ENCODE data around the gene CCDC152.

The CCDC152 gene

GRCh38 chr5:42740920-42741319 lies 15.7 kb upstream of the CCDC152 start:
- DNase-seq (ENCODE audit: low read depth) = no peak
- TF ChIP-seq, protein P1, sequence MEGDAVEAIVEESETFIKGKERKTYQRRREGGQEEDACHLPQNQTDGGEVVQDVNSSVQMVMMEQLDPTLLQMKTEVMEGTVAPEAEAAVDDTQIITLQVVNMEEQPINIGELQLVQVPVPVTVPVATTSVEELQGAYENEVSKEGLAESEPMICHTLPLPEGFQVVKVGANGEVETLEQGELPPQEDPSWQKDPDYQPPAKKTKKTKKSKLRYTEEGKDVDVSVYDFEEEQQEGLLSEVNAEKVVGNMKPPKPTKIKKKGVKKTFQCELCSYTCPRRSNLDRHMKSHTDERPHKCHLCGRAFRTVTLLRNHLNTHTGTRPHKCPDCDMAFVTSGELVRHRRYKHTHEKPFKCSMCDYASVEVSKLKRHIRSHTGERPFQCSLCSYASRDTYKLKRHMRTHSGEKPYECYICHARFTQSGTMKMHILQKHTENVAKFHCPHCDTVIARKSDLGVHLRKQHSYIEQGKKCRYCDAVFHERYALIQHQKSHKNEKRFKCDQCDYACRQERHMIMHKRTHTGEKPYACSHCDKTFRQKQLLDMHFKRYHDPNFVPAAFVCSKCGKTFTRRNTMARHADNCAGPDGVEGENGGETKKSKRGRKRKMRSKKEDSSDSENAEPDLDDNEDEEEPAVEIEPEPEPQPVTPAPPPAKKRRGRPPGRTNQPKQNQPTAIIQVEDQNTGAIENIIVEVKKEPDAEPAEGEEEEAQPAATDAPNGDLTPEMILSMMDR (IDR thresholded peaks at IDR 0.05; ENCODE audit: low read depth, low read length, missing control alignments) = no peak
- no peak overlapping the region for H3K4me3 ChIP-seq (ENCODE audit: low read depth, low read length)
- in situ Hi-C loops (cut with HindIII; ENCODE audit: low sequenced_read_pairs) = no loop called here

DNA sequence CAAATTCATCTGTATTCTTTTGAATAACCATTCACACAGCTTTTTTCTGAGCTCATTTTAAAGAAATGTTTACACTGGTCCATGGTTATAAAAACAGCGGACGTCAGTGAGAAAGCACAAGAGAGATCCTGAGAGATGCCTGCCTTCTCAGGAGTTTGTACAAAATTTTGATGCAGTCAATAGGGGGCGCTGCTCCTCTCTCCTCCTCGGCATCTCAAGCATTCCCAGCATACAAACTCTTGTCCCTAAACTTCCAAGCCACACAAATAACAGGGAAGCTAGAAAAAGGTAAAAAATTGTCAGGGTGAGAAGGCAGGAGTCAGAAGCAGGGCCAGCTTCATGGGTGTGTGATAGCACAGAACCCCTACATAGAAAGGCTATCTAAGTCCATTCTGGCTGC lies 11.2 kb upstream of the CCDC152 start:
- in situ Hi-C loops (cut with HindIII; ENCODE audit: low sequenced_read_pairs) = no loop called here
- no peak overlapping the region for H3K4me3 ChIP-seq (ENCODE audit: low read depth, low read length)
- TF ChIP-seq, protein P1 (IDR thresholded peaks at IDR 0.05; ENCODE audit: low read depth, low read length, missing control alignments) = peak; percentile 30
- DNase-seq (ENCODE audit: low read depth) = no peak

DNA sequence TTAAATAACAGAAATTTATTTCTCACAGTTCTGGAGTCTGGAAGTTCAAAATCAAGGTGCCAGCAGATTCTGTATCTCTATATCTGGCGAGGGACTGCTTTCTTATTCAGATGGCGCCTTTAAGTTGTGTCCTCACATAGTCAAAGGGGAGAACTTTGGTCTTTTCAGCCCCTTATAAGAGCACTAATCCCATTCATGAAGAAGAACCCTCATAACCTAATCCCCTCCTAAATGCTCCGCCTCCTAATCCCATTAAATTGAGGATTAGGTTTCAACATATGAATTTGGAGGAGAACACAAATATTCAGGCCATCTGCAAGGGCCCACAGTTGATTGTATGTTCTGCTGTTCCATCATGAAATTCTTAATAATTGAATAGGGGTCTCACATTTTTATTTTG lies 10.8 kb upstream of the CCDC152 start:
- H3K4me3 ChIP-seq (ENCODE audit: low read depth, low read length) = no peak overlapping the region
- DNase-seq (ENCODE audit: low read depth) = no peak
- in situ Hi-C loops (cut with HindIII; ENCODE audit: low sequenced_read_pairs) = no loop called here
- TF ChIP-seq, protein P1 (IDR thresholded peaks at IDR 0.05; ENCODE audit: low read depth, low read length, missing control alignments) = no peak

DNA sequence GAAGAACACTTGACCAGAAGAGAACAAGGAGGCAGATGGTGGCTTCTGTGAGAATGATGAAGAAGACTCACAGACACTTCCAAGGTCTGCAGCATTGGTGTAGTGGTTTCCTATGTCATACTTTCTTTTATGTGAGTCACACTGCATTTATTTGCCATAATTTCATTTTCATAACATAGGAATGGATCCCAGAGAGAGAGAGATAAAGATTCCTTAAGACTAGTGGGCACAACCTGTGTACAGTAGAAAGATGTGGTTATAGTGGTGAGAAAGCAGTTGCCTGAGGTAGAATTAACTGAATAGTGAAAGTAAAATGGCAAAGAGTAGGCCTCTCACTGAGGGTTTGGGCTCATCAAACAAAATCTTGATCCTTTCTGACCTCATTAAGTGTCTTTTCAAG lies 7.6 kb upstream of the CCDC152 start:
- no peak overlapping the region for H3K4me3 ChIP-seq (ENCODE audit: low read depth, low read length)
- TF ChIP-seq, protein P1 (IDR thresholded peaks at IDR 0.05; ENCODE audit: low read depth, low read length, missing control alignments) = no peak
- DNase-seq (ENCODE audit: low read depth) = no peak
- in situ Hi-C loops (cut with HindIII; ENCODE audit: low sequenced_read_pairs) = no loop called here

GRCh38 chr5:42750507-42750906 lies 6.1 kb upstream of the CCDC152 start:
- no peak for DNase-seq (ENCODE audit: low read depth)
- TF ChIP-seq, protein P1 (IDR thresholded peaks at IDR 0.05; ENCODE audit: low read depth, low read length, missing control alignments) = no peak
- no peak overlapping the region for H3K4me3 ChIP-seq (ENCODE audit: low read depth, low read length)
- in situ Hi-C loops (cut with HindIII; ENCODE audit: low sequenced_read_pairs) = no loop called here

DNA sequence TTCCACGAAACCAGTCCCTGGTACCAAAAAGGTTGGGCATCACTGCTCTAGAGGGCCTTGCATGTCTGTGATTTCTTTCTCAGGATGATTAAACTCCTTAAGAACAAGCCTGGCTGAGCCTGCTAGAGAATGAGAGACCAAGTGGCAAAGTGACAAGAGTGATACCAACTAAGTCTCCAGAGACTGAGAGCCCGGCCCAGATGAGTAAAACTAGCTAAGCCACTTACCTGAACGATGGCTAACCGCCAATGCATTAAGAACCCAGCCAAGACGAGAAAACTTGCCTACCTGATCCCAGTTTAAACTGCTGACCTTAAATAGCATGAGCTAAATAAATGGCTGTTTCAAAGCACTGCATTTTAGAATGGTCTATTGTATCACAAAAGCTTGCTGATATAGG lies 5.6 kb upstream of the CCDC152 start:
- in situ Hi-C loops (cut with HindIII; ENCODE audit: low sequenced_read_pairs) = no loop called here
- TF ChIP-seq, protein P1 (IDR thresholded peaks at IDR 0.05; ENCODE audit: low read depth, low read length, missing control alignments) = no peak
- DNase-seq (ENCODE audit: low read depth) = no peak
- H3K4me3 ChIP-seq (ENCODE audit: low read depth, low read length) = no peak overlapping the region

DNA sequence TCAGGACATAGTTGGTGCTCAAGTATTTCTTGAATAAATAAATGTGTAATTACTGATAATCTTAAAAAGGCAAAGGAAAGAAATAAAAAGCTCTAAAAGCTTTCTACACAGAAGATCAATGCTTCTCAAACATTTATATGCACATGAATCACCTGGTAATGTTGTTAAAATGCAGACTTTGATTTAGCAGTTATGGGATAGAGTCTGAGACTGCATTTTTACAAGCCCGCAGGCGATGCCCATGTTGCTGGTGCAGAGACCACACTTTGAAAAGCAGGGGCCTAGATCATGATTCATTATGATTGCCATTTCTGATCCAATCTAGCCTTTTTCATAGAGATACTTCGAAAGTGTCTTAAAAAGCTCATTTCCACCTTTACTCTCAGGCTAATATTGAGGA lies 3.5 kb upstream of the CCDC152 start:
- TF ChIP-seq, protein P1 (IDR thresholded peaks at IDR 0.05; ENCODE audit: low read depth, low read length, missing control alignments) = no peak
- no peak for DNase-seq (ENCODE audit: low read depth)
- in situ Hi-C loops (cut with HindIII; ENCODE audit: low sequenced_read_pairs) = no loop called here
- no peak overlapping the region for H3K4me3 ChIP-seq (ENCODE audit: low read depth, low read length)
